PC-9 (cell line): ENCODE results near the gene CHST11. TPM values are rescaled to one million over a fixed set of nuclear protein-coding genes. Genes with fewer than 3 reads are reported as not detected.
A peak's percentile ranks its signal among the peaks of the same experiment; 100 is the strongest.

ENCODE experiments used
- BruUV-seq: library from RNA; stranded (reverse); fragments of 400-500 nt; replicated peaks from 2 replicates; lab custom pipeline; 2021; lab: Mats Ljungman, UMichigan
- CTCF ChIA-PET: fragments of 300-600 bp; sonication (Branson Sonifier 250); formaldehyde crosslinking; loops from one replicate; lab custom pipeline; 2022; ENCODE audit warnings: antibody characterized with exemption; lab: Charles Lee
- POLR2A ChIA-PET: fragments of 300-600 bp; sonication (Branson Sonifier 250); formaldehyde crosslinking; loops from one replicate; lab custom pipeline; 2022; ENCODE audit warnings: antibody characterized with exemption; ENCODE audit not compliant: unreplicated experiment; lab: Charles Lee
- DNase-seq, 2 experiments: peaks; one replicate each; pipeline versions ENCODE4 v3.0.0 to v3.0.0-alpha.2; 2015 to 2022; ENCODE audit warnings: mixed read lengths in 1 of 2
- H2AFZ ChIP-seq: fragments of 200-600 bp; sonication (generic); 2 replicates; pipeline ENCODE4 v1.8.1; 2017; ENCODE audit warnings: antibody characterized with exemption
- H3F3A ChIP-seq: fragments of 200-600 bp; sonication (generic); 2 replicates; pipeline ENCODE4 v1.8.1; 2017; ENCODE audit warnings: antibody characterized with exemption, mild to moderate bottlenecking, low read depth; ENCODE audit not compliant: insufficient read depth
- H3K27ac ChIP-seq: fragments of 200-600 bp; sonication (generic); 2 replicates; pipeline ENCODE4 v1.6.1; 2016; ENCODE audit warnings: mixed run types
- H3K27me3 ChIP-seq: fragments of 200-600 bp; sonication (generic); 2 replicates; pipeline ENCODE4 v1.6.1; 2016; ENCODE audit warnings: low read depth, mixed run types; ENCODE audit not compliant: insufficient read depth
- H3K36me3 ChIP-seq: fragments of 200-600 bp; sonication (generic); 2 replicates; pipeline ENCODE4 v1.6.1; 2016; ENCODE audit warnings: low read depth, mixed run types
- H3K4me1 ChIP-seq: fragments of 200-600 bp; sonication (generic); replicated peaks from 2 replicates; pipeline ENCODE4 v1.6.1; 2016; ENCODE audit warnings: mixed run types; ENCODE audit not compliant: insufficient read depth
- H3K4me2 ChIP-seq: fragments of 200-600 bp; sonication (generic); 2 replicates; pipeline ENCODE4 v1.6.1; 2017; ENCODE audit warnings: mixed run types
- H3K4me3 ChIP-seq: fragments of 200-600 bp; sonication (generic); 2 replicates; pipeline ENCODE4 v1.6.1; 2016; ENCODE audit warnings: mixed run types
- H3K79me2 ChIP-seq: fragments of 200-600 bp; sonication (generic); 2 replicates; pipeline ENCODE4 v1.6.1; 2017; ENCODE audit warnings: low read depth, mixed run types
- H3K9me2 ChIP-seq: fragments of 200-600 bp; sonication (generic); 2 replicates; pipeline ENCODE4 v1.8.1; 2017; ENCODE audit warnings: mild to moderate bottlenecking; ENCODE audit not compliant: insufficient read depth
- H3K9me3 ChIP-seq: fragments of 200-600 bp; sonication (generic); 2 replicates; pipeline ENCODE4 v1.8.1; 2016; ENCODE audit warnings: low read depth; ENCODE audit not compliant: insufficient read depth
- H4K20me1 ChIP-seq: fragments of 200-600 bp; sonication (generic); 2 replicates; pipeline ENCODE4 v1.8.1; 2017; ENCODE audit not compliant: insufficient read depth
- CTCF ChIP-seq: fragments of 200-600 bp; sonication (generic); conservative IDR thresholded peaks from 2 replicates; pipeline ENCODE4 v1.6.1; 2017; ENCODE audit warnings: mixed run types, antibody characterized with exemption, mild to moderate bottlenecking, moderate library complexity
- EZH2 ChIP-seq: fragments of 200-600 bp; sonication (generic); IDR thresholded peaks from 2 replicates; pipeline ENCODE4 v1.8.0; 2017; ENCODE audit warnings: antibody characterized with exemption, low read depth
- intact Hi-C: fragments of 100-400 bp; cut with micrococcal nuclease; formaldehyde crosslinking; loops from one replicate; pipeline ENCODE4 v1.10.0; 2022; ENCODE audit not compliant: unreplicated experiment
- total RNA-seq: library from RNA; stranded (reverse); gene quantifications from 2 replicates; pipeline ENCODE4 v1.2.3, GENCODE V29; 2021

The CHST11 gene
- total RNA-seq, 1 experiment from 2014 or later = 39.9 TPM

- H3K9me2 ChIP-seq = no peaks in the 10 kb centered on the region
- ChIA-PET POLR2A (no interaction called here), CTCF (no interaction called here)
- DNase-seq = no peak
- no peaks in the 10 kb centered on the region for H4K20me1 ChIP-seq
- no peak overlapping the region for H3K27ac ChIP-seq
- BruUV-seq = no TSS peak
- H3K9me3 ChIP-seq = no peaks in the 10 kb centered on the region
- H3K79me2 ChIP-seq = peaks cover 18% of the 10 kb centered on the region
- no peak for TF ChIP-seq EZH2
- no peak for TF ChIP-seq CTCF
- intact Hi-C loops = no loop called here
- H3F3A ChIP-seq = peaks cover 85% of the 10 kb centered on the region
- H3K4me1 ChIP-seq = peaks cover 94% of the 10 kb centered on the region
- H2AFZ ChIP-seq = no peak overlapping the region
- H3K27me3 ChIP-seq = no peaks in the 10 kb centered on the region
- no peaks in the 10 kb centered on the region for H3K36me3 ChIP-seq
- H3K4me3 ChIP-seq = no peak overlapping the region
- H3K4me2 ChIP-seq = 0 out of 2 replicates have a peak overlapping the region, but pooled peaks have one; percentile 54
Measured at GRCh38 chr12:104412681-104413080, 44.1 kb upstream of the CHST11 start.

GRCh38 chr12:104413330-104413729 lies 43.4 kb upstream of the CHST11 start:
- Histone ChIP-seq H3K4me3 (no peak overlapping the region), H3K4me1 (peaks cover 87% of the 10 kb centered on the region), H3K36me3 (no peaks in the 10 kb centered on the region), H2AFZ (no peak overlapping the region), H3F3A (peaks cover 78% of the 10 kb centered on the region), H4K20me1 (no peaks in the 10 kb centered on the region), H3K9me3 (no peaks in the 10 kb centered on the region), H3K9me2 (no peaks in the 10 kb centered on the region), H3K27ac (peak overlapping the region; percentile 53), H3K27me3 (no peaks in the 10 kb centered on the region), H3K79me2 (peaks cover 18% of the 10 kb centered on the region), H3K4me2 (peak overlapping the region; percentile 54)
- POLR2A ChIA-PET = no interaction called here
- no peak for DNase-seq
- TF ChIP-seq EZH2 (no peak), CTCF (no peak)
- CTCF ChIA-PET = no interaction called here
- no TSS peak for BruUV-seq
- intact Hi-C loops = no loop called here

- H3K4me2 ChIP-seq = peak overlapping the region; percentile 54
Measured at GRCh38 chr12:104414581-104415341, 42.0 kb upstream of the CHST11 start.

More at GRCh38 chr12:104414581-104415341, 42.0 kb upstream of the CHST11 start:
- Histone ChIP-seq H3K36me3 (no peaks in the 10 kb centered on the region), H3K27me3 (no peaks in the 10 kb centered on the region), H3K9me2 (no peaks in the 10 kb centered on the region), H3K27ac (peak overlapping the region; percentile 53), H3K4me1 (peaks cover 79% of the 10 kb centered on the region), H4K20me1 (no peaks in the 10 kb centered on the region), H3K79me2 (peaks cover 18% of the 10 kb centered on the region), H3K4me3 (no peak overlapping the region; the same call in 1 of the 2 replicates), H3F3A (peaks cover 64% of the 10 kb centered on the region), H3K9me3 (no peaks in the 10 kb centered on the region), H2AFZ (no peak overlapping the region)
- CTCF ChIA-PET = interaction anchor here (0.6 kb wide), 1 partner anchor 213 kb away, joined by 4 read pairs; no protein-coding TSS in a partner anchor
- DNase-seq = peak; percentile 53 to 98
- BruUV-seq = no TSS peak
- TF ChIP-seq CTCF (no peak), EZH2 (no peak)
- POLR2A ChIA-PET = interaction anchor here (0.5 to 0.7 kb wide), 2 partner anchors 173 to 196 kb away, joined by 4 to 6 read pairs; no protein-coding TSS in a partner anchor
- intact Hi-C loops = no loop called here
